Left ventricle myocardium inferior (tissue), 1 donor: ENCODE results near the gene RAD9A. TPM values are rescaled to one million over a fixed set of nuclear protein-coding genes. Genes with fewer than 3 reads are reported as not detected.

ENCODE experiments used
- DNase-seq: peaks from one replicate; pipeline ENCODE4 v3.0.0-alpha.2; 2020
- H3K27ac ChIP-seq: fragments of 200-600 bp; replicated peaks from 2 replicates; pipeline ENCODE4 v1.8.0; 2021
- H3K27me3 ChIP-seq: fragments of 200-600 bp; 2 replicates; pipeline ENCODE4 v1.8.0; 2021; ENCODE audit warnings: low read depth
- H3K36me3 ChIP-seq: fragments of 200-600 bp; 2 replicates; pipeline ENCODE4 v1.8.0; 2021
- H3K4me1 ChIP-seq: fragments of 200-600 bp; 2 replicates; pipeline ENCODE4 v1.8.0; 2021
- H3K4me3 ChIP-seq: fragments of 200-600 bp; 2 replicates; pipeline ENCODE4 v1.8.0; 2021; ENCODE audit warnings: mild to moderate bottlenecking, moderate library complexity
- H3K9me3 ChIP-seq: fragments of 200-600 bp; replicated peaks from 2 replicates; pipeline ENCODE4 v1.8.0; 2021
- CTCF ChIP-seq: fragments of 200-600 bp; IDR thresholded peaks from 2 replicates; pipeline ENCODE4 v1.8.0; 2021; ENCODE audit warnings: antibody characterized with exemption, mild to moderate bottlenecking, borderline replicate concordance
- intact Hi-C: fragments of 100-400 bp; cut with micrococcal nuclease; formaldehyde crosslinking; loops from one replicate; pipeline ENCODE4 v1.11.0; 2022
- total RNA-seq: library from RNA; stranded (reverse); fragmentation: NEBNext Ultra II Directional; extraction: Animal tissue kit (Norgen Biotek cat#: 25700); gene quantifications from one replicate; pipeline ENCODE4 v1.2.1, GENCODE V29; 2021
- donor health status: DM: no; HTN: yes; CAD: no; lungs with severe emphysema.

Gene RAD9A
- total RNA-seq, 1 donor from 2014 or later = 7.0 TPM

- Histone ChIP-seq H3K9me3 (no peaks in the 10 kb centered on the region), H3K4me1 (peaks cover 83% of the 10 kb centered on the region), H3K27me3 (no peaks in the 10 kb centered on the region), H3K27ac (peak overlapping the region; percentile 99), H3K4me3 (peak overlapping the region; percentile 92), H3K36me3 (no peaks in the 10 kb centered on the region)
- intact Hi-C loops = no loop called here
- DNase-seq = peak; percentile 42
- no peak for TF ChIP-seq CTCF
These were observed 39.1 kb upstream of the RAD9A start for GRCh38 chr11:67352546-67353316.

GRCh38 chr11:67353317-67354074 lies 38.3 kb upstream of the RAD9A start, which contains the start of gene POLD4:
TSS of gene POLD4 (minus strand) at chr11:67353546. CDS start at chr11:67353399, 147 bp downstream.
- H3K4me3 ChIP-seq = peak within 1 kb of the TSS; percentile 92
- peaks cover 83% of the 10 kb centered on the region for H3K4me1 ChIP-seq
- no peak for TF ChIP-seq CTCF
- no peaks in the 10 kb centered on the region for H3K27me3 ChIP-seq
- intact Hi-C loops = no loop called here
- DNase-seq = peak; percentile 99
- H3K27ac ChIP-seq = peak within 1 kb of the TSS; percentile 99
- no peaks in the 10 kb centered on the region for H3K36me3 ChIP-seq
- no peaks in the 10 kb centered on the region for H3K9me3 ChIP-seq

- TF ChIP-seq CTCF = peak; percentile 19
- H3K36me3 ChIP-seq = no peaks in the 10 kb centered on the region
- peak overlapping the region; percentile 99 for H3K27ac ChIP-seq
- H3K9me3 ChIP-seq = no peaks in the 10 kb centered on the region
- H3K27me3 ChIP-seq = no peaks in the 10 kb centered on the region
- peaks cover 79% of the 10 kb centered on the region for H3K4me1 ChIP-seq
- intact Hi-C loops = no loop called here
- peak overlapping the region; percentile 92 for H3K4me3 ChIP-seq
- DNase-seq = peak; percentile 60
These were observed 37.4 kb upstream of the RAD9A start for GRCh38 chr11:67354075-67355022.

GRCh38 chr11:67355023-67355793 lies 36.6 kb upstream of the RAD9A start:
- no peak for DNase-seq
- no peaks in the 10 kb centered on the region for H3K36me3 ChIP-seq
- peaks cover 70% of the 10 kb centered on the region for H3K4me1 ChIP-seq
- H3K9me3 ChIP-seq = no peaks in the 10 kb centered on the region
- no peak for TF ChIP-seq CTCF
- H3K27ac ChIP-seq = peak overlapping the region; percentile 99
- no peaks in the 10 kb centered on the region for H3K27me3 ChIP-seq
- H3K4me3 ChIP-seq = peak overlapping the region; percentile 21
- intact Hi-C loops = no loop called here
